CD4-positive, CD25-positive, alpha-beta regulatory T cell (primary cell): Measurements from ENCODE around the gene GAREM2. TPM values are rescaled to one million over a fixed set of nuclear protein-coding genes. Genes with fewer than 3 reads are reported as not detected.
A peak's percentile ranks its signal among the peaks of the same experiment; 100 is the strongest.

Source experiments
- ATAC-seq, 2 donors: fragments of 150-1000 bp; cut with Tn5 transposase; one replicate each; pipeline ENCODE4 v1.10.0; 2021; ENCODE audit warnings: low read depth in 2 of 2, moderate number of reproducible peaks in 2 of 2, moderate library complexity in 1 of 2
- DNase-seq, 3 donors: peaks; one replicate each; pipeline versions ENCODE4 v3.0.0 to v3.0.0-alpha.2; 2012 to 2022; ENCODE audit warnings: mixed read lengths in 1 of 3
- H3K27ac ChIP-seq: one replicate; pipeline ENCODE4 v1.7.0; 2013; ENCODE audit warnings: mild to moderate bottlenecking, low read length; ENCODE audit not compliant: insufficient read depth, poor library complexity, severe bottlenecking
- H3K27me3 ChIP-seq: one replicate; pipeline ENCODE4 v1.7.0; 2013; ENCODE audit warnings: low read length; ENCODE audit not compliant: control insufficient read depth, insufficient read depth
- H3K36me3 ChIP-seq: one replicate; pipeline ENCODE4 v1.7.0; 2013; ENCODE audit warnings: mild to moderate bottlenecking, low read length, moderate library complexity; ENCODE audit not compliant: control insufficient read depth, insufficient read depth
- H3K4me1 ChIP-seq: 2 replicates; pipeline ENCODE4 v1.7.0; 2013; ENCODE audit warnings: mild to moderate bottlenecking, low read length; ENCODE audit not compliant: insufficient read depth, control insufficient read depth, poor library complexity, severe bottlenecking
- H3K4me3 ChIP-seq: one replicate; pipeline ENCODE4 v1.7.0; 2013; ENCODE audit warnings: low read depth, mild to moderate bottlenecking, low read length, moderate library complexity
- H3K9me3 ChIP-seq, 2 experiments: 1 replicate in 1 of 2; 2 replicates in 1 of 2; pipeline ENCODE4 v1.7.0; 2013; ENCODE audit warnings: low read length in 2 of 2, mild to moderate bottlenecking in 1 of 2, moderate library complexity in 1 of 2; ENCODE audit not compliant: control insufficient read depth in 2 of 2
- H3K27ac Mint-ChIP-seq, 3 donors: one replicate each; pipeline ENCODE4 v1.8.0; 2020 to 2022; ENCODE audit warnings: mild to moderate bottlenecking in 3 of 3, mixed read lengths in 3 of 3, moderate library complexity in 2 of 3
- H3K27me3 Mint-ChIP-seq: one replicate; pipeline ENCODE4 v1.8.0; 2022; ENCODE audit warnings: mild to moderate bottlenecking, mixed read lengths
- H3K36me3 Mint-ChIP-seq: one replicate; pipeline ENCODE4 v1.8.0; 2020; ENCODE audit warnings: mixed read lengths
- H3K4me1 Mint-ChIP-seq, 4 donors: one replicate each; pipeline ENCODE4 v1.8.0; 2020 to 2022; ENCODE audit warnings: mixed read lengths in 4 of 4, mild to moderate bottlenecking in 1 of 4
- H3K4me3 Mint-ChIP-seq, 4 donors: one replicate each; pipeline ENCODE4 v1.8.0; 2020 to 2022; ENCODE audit warnings: mild to moderate bottlenecking in 4 of 4, mixed read lengths in 4 of 4, moderate library complexity in 3 of 4
- H3K9me3 Mint-ChIP-seq, 7 donors: one replicate each; pipeline ENCODE4 v1.8.0; 2020 to 2022; ENCODE audit warnings: mixed read lengths in 7 of 7, mild to moderate bottlenecking in 3 of 7, moderate library complexity in 2 of 7
- polyA plus RNA-seq, 4 donors: library from polyadenylated mRNA; unstranded; fragments of 300-500 nt; fragmentation: Illumina TruSeq; gene quantifications; one replicate each; pipeline ENCODE4 v1.2.3, GENCODE V29; 2021
- total RNA-seq: library from RNA; stranded (reverse); gene quantifications from one replicate; pipeline ENCODE4 v1.2.3, GENCODE V29; 2022

Gene GAREM2
- total and polyA plus RNA-seq, 5 donors from 2014 or later, result 0.77 to 4.0 (median 1.3) TPM

GRCh38 chr2:26191316-26192159, 18.6 kb downstream of the GAREM2 start:
- Histone ChIP-seq H3K4me3 (no peak overlapping the region), H3K4me1 (no peaks in the 10 kb centered on the region), H3K36me3 (peaks cover 63% of the 10 kb centered on the region), H3K27me3 (no peaks in the 10 kb centered on the region), H3K9me3 (no peaks in the 10 kb centered on the region), H3K27ac (no peak overlapping the region)
- no peak overlapping the region for H3K27ac Mint-ChIP-seq
- no peaks in the 10 kb centered on the region for H3K27me3 Mint-ChIP-seq
- H3K4me3 Mint-ChIP-seq, result no peak overlapping the region
- H3K9me3 Mint-ChIP-seq, result no peaks in the 10 kb centered on the region
- H3K4me1 Mint-ChIP-seq, result peaks cover 0 to 11% (median 6%) of the 10 kb centered on the region in 4 donors
- peaks cover 23% of the 10 kb centered on the region for H3K36me3 Mint-ChIP-seq
- no peak for DNase-seq
- ATAC-seq, result no peak

DNA sequence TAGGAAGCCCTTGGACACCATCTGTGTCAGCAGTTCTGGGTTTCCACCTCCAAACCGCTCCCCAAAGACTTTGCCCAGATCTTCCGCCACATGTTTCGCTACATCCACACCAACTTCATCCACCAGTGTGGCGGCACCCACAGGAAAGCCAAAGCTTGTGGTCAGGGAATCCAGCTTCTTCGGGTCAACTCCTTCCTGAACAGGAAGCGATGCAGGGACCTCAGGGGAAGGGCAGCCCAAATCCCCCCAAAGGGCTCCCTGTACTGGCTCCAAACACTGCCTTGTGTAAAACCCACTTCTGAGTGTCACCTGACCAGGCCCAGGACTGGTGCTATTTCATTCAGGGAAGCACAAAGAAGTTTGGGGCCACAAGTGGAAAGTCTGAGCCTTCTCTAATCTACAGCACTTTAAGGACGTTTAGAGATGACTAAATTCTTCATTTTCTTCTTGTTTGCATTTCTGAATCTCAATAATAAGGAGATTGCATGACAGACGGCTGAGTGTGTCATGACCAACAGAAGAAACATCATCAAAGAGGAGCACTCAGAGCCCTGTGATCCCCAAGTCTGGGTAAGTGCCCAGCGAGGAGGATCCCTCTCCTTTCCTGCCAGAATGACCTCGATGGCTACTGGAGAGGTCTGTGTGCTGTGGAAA, 20.8 kb downstream of the GAREM2 start:
- Mint-ChIP-seq H3K4me3 (no peak overlapping the region), H3K27me3 (no peaks in the 10 kb centered on the region), H3K27ac (peak overlapping the region in 2 of 3 donors; percentile 67 to 74), H3K9me3 (no peaks in the 10 kb centered on the region), H3K4me1 (peaks cover 0 to 4% (median 2%) of the 10 kb centered on the region in 4 donors), H3K36me3 (peaks cover 39% of the 10 kb centered on the region)
- no peak for ATAC-seq
- H3K36me3 ChIP-seq, result peaks cover 81% of the 10 kb centered on the region
- no peak overlapping the region for H3K4me3 ChIP-seq
- H3K4me1 ChIP-seq, result no peaks in the 10 kb centered on the region
- H3K27ac ChIP-seq, result no peak overlapping the region
- no peaks in the 10 kb centered on the region for H3K27me3 ChIP-seq
- DNase-seq, result no peak
- no peaks in the 10 kb centered on the region for H3K9me3 ChIP-seq

- H3K36me3 ChIP-seq, result peaks cover 92% of the 10 kb centered on the region
- no peak overlapping the region for H3K27ac ChIP-seq
- H3K36me3 Mint-ChIP-seq, result peaks cover 46% of the 10 kb centered on the region
- no peaks in the 10 kb centered on the region for H3K27me3 Mint-ChIP-seq
- no peak overlapping the region for H3K27ac Mint-ChIP-seq
- H3K4me3 Mint-ChIP-seq, result no peak overlapping the region
- H3K9me3 ChIP-seq, result no peaks in the 10 kb centered on the region
- H3K4me3 ChIP-seq, result no peak overlapping the region
- peaks cover 0 to 2% (median 0%) of the 10 kb centered on the region in 4 donors for H3K4me1 Mint-ChIP-seq
- ATAC-seq, result no peak
- H3K4me1 ChIP-seq, result no peaks in the 10 kb centered on the region
- H3K27me3 ChIP-seq, result no peaks in the 10 kb centered on the region
- no peaks in the 10 kb centered on the region for H3K9me3 Mint-ChIP-seq
- DNase-seq, result no peak
Observed at GRCh38 chr2:26195040-26195984, 22.4 kb downstream of the GAREM2 start.

GRCh38 chr2:26196683-26197418, 24.0 kb downstream of the GAREM2 start:
- no peak overlapping the region for H3K27ac Mint-ChIP-seq
- H3K4me3 Mint-ChIP-seq, result no peak overlapping the region
- Histone ChIP-seq H3K4me3 (no peak overlapping the region), H3K4me1 (no peaks in the 10 kb centered on the region), H3K36me3 (peaks cover 88% of the 10 kb centered on the region), H3K27me3 (no peaks in the 10 kb centered on the region), H3K9me3 (no peaks in the 10 kb centered on the region), H3K27ac (no peak overlapping the region)
- H3K27me3 Mint-ChIP-seq, result no peaks in the 10 kb centered on the region
- ATAC-seq (no peak), DNase-seq (no peak)
- H3K9me3 Mint-ChIP-seq, result no peaks in the 10 kb centered on the region
- H3K36me3 Mint-ChIP-seq, result peaks cover 48% of the 10 kb centered on the region
- peaks cover 0 to 2% (median 0%) of the 10 kb centered on the region in 4 donors for H3K4me1 Mint-ChIP-seq

DNA sequence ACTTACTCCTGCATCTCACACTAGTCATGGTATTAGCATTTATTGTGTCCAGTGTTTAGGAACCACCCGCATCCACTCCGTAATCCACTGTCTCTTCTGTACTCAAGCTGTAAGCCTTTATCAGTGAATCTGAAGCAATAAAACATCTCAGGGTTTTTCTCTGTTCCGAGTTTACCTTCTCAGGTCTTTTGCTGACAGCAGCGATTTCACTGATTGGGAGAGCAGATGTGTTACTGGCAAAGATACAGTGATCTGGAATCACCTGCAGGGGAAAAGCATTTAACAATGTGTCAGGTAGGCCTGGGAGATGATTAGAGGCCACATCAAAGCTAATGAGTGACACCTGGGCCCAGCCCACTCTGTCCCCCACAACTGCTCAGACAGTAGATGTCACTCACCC, 24.6 kb downstream of the GAREM2 start:
- Histone ChIP-seq H3K4me1 (no peaks in the 10 kb centered on the region), H3K27ac (no peak overlapping the region), H3K4me3 (no peak overlapping the region), H3K9me3 (no peaks in the 10 kb centered on the region), H3K27me3 (no peaks in the 10 kb centered on the region), H3K36me3 (peaks cover 89% of the 10 kb centered on the region)
- DNase-seq (no peak), ATAC-seq (no peak)
- no peaks in the 10 kb centered on the region for H3K27me3 Mint-ChIP-seq
- H3K9me3 Mint-ChIP-seq, result no peaks in the 10 kb centered on the region
- peaks cover 51% of the 10 kb centered on the region for H3K36me3 Mint-ChIP-seq
- no peak overlapping the region for H3K4me3 Mint-ChIP-seq
- peak overlapping the region in 1 of 3 donors; percentile 64 for H3K27ac Mint-ChIP-seq
- H3K4me1 Mint-ChIP-seq, result peaks cover 0 to 2% (median 0%) of the 10 kb centered on the region in 4 donors

DNA sequence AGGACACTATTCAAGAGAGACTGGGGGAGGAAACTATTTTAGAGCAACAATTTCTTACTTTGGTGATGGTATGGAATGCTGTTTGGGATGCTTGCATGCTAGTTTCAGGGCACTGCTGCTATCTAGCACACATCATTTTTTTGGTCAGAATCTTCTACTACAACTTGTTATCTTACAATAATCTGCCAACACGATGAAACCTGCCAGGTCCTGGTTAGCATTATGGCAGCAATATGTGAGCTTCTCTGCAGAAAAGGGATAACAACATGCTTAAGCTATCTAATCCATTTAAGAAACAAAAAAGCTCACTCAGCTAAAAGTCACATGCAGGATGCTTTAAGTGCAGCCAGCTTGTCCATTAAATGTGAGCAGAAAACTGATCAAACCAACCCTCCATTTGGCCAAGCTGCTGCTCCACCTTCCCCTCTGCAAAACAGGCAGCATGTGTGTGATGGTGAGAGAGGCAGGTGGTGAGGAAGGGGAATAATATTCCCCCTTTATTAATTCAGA, 30.1 kb downstream of the GAREM2 start:
- Mint-ChIP-seq H3K4me1 (peaks cover 0 to under 1% (median 0%) of the 10 kb centered on the region in 4 donors), H3K9me3 (no peaks in the 10 kb centered on the region), H3K4me3 (no peak overlapping the region), H3K36me3 (peaks cover 37% of the 10 kb centered on the region), H3K27ac (no peak overlapping the region), H3K27me3 (no peaks in the 10 kb centered on the region)
- no peaks in the 10 kb centered on the region for H3K27me3 ChIP-seq
- H3K36me3 ChIP-seq, result peaks cover 83% of the 10 kb centered on the region
- DNase-seq (no peak), ATAC-seq (no peak)
- H3K4me1 ChIP-seq, result no peaks in the 10 kb centered on the region
- H3K4me3 ChIP-seq, result no peak overlapping the region
- H3K9me3 ChIP-seq, result no peaks in the 10 kb centered on the region
- no peak overlapping the region for H3K27ac ChIP-seq

GRCh38 chr2:26203906-26204305, 31.0 kb downstream of the GAREM2 start:
- DNase-seq, result no peak
- Mint-ChIP-seq H3K27ac (no peak overlapping the region), H3K9me3 (no peaks in the 10 kb centered on the region), H3K4me1 (no peaks in the 10 kb centered on the region), H3K4me3 (no peak overlapping the region), H3K27me3 (no peaks in the 10 kb centered on the region), H3K36me3 (peaks cover 41% of the 10 kb centered on the region)
- ATAC-seq, result no peak
- no peak overlapping the region for H3K4me3 ChIP-seq
- H3K4me1 ChIP-seq, result no peaks in the 10 kb centered on the region
- H3K27ac ChIP-seq, result no peak overlapping the region
- no peaks in the 10 kb centered on the region for H3K9me3 ChIP-seq
- no peaks in the 10 kb centered on the region for H3K27me3 ChIP-seq
- H3K36me3 ChIP-seq, result peaks cover 88% of the 10 kb centered on the region
